Stimulated activated CD4-positive, alpha-beta T cell treated with anti-CD3 and anti-CD28 coated beads, Interleukin-4, amount 100 ng/mL, for 4 hours (primary cell): Measurements from ENCODE around the gene C16orf78.
A peak's percentile ranks its signal among the peaks of the same experiment; 100 is the strongest.

Source experiments
- DNase-seq, 2 experiments: peaks; one replicate each; pipeline ENCODE4 v3.0.0-alpha.2; 2020

C16orf78 gene

GRCh38 chr16:49437344-49437743 lies 63.7 kb downstream of the C16orf78 start:
- DNase-seq: no peak

- DNase-seq: no peak
These were observed 65.4 kb downstream of the C16orf78 start for GRCh38 chr16:49439050-49439449.

- DNase-seq: no peak
These were observed 66.1 kb downstream of the C16orf78 start for GRCh38 chr16:49439676-49440075.

GRCh38 chr16:49440156-49441065 lies 66.8 kb downstream of the C16orf78 start:
- DNase-seq: no peak

- DNase-seq: peak; percentile 38 to 52
These were observed 67.8 kb downstream of the C16orf78 start for GRCh38 chr16:49441366-49441780.

GRCh38 chr16:49442805-49443204 lies 69.2 kb downstream of the C16orf78 start:
- no peak for DNase-seq

GRCh38 chr16:49443576-49443975 lies 70.0 kb downstream of the C16orf78 start:
- DNase-seq: no peak

- no peak for DNase-seq
These were observed 73.2 kb downstream of the C16orf78 start for GRCh38 chr16:49446805-49447204.
